ENCODE measurements around the gene SAMM50.
"Not testable (repeated sequence)": the region's sequence is repeated elsewhere in the genome, so short reads cannot be mapped to it uniquely, and the experiment has no call there.

Gene SAMM50

DNA sequence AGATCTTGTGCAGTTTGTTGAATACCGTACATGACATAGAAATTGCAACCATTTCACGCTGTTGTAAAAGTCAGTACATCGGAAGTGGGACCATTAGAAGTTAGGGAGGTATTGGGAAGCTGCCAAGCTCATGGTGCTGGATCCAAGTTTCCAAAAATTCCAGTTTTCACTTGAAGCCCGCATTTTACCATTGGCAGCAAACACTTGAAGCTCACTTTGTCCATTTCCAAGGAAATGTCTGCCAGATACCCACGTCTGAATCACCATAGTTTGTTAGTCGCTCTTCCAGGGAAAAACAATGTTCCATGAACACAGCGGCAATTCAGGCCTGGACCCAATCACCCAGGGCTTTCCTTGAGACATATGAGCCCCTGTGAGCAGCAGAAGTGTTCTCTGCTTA, 46.3 kb downstream of the SAMM50 start:
- DNase-seq (ENCODE audit: low spot score): no peak

DNA sequence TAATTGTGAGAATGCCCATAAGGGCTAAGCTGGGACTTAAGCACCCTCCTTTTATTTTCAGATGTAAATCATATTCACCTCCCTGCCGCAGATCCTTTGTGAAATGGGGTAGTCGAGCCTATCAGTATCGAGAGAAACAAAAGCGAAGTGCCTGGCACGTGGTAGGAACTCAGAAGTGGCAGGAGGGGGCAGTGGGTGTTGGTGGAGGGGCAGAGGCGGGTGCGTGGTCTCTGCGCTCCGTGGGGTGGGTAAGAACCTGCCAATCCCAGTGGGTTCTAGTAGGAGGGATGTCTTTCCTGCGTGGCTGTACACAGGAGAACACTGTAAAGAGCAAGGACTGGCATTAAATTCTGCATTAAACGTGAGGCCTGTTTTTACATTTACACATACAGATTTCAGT, 47.1 kb downstream of the SAMM50 start:
- no peak for DNase-seq (ENCODE audit: low spot score)

DNA sequence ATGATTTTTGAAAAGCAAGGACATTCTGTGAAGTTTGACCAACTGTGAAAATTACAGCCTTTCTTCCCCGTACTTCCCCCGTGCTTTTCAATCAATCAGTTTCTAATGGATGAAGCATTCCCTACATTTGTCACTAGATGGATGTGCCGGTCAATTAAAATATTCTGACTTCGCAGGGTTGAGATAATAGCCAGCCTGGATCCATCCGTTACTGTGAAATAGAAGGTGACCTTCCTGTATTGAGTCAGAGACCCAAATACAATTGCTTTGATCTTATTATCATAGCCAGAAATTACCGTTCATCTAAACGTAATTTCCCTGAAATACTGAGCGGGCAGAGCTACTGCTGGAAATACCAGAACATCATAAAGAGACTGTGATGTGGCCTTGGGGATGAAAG, 47.8 kb downstream of the SAMM50 start:
- no peak for DNase-seq (ENCODE audit: low spot score)

DNA sequence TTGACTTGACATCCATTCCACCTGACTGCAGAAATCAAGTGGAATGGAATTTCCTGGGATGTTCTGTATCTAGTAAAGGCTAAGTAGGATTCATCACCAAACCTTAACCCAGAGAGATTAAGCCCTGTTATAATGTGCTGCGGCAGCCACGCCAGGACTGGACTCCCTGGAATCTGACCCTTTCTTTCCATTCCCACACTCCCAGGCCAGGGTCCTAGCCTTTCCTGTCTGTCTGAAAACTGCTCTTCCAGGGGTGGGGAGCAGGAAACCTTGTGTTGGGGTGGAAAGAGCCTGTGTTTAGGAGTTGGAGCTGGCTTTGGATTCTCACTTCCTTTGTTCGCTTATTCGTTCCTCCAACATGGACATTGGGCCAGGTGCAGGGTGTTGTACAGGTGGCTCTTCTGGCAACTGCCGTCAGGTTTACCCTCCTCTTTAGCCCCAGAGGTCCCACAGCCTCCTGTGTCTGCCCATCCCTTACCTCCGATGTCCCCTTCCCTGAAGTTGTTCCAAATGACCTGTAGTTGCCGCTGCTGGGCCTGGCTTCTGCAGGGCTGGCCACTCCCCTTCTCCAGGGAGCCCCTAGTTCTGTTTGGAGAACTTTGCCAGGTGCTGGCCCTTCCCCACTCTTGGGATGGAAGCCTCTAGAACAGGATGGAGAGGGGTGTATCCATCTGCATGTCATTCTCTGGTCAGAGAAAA, 48.3 kb downstream of the SAMM50 start:
- DNase-seq (ENCODE audit: low spot score): no peak

DNA sequence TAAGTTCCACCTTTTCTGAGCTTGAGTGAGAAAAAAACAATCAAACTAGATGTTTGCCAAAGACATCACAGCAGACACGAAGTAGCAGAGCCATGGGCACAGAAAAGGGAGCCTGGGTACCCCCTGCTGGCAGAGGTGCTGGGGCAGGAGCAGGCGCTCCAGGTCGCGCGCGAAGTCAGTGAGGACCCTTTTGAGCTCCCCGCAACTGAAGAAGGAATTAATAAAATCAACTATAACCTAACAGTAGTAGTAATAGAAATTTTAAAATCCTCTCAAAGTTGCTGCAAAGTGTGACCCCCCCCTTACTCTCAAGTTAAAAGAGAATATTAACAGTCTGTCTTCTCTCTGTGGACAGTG, 48.8 kb downstream of the SAMM50 start:
- DNase-seq (ENCODE audit: low spot score): no peak

DNA sequence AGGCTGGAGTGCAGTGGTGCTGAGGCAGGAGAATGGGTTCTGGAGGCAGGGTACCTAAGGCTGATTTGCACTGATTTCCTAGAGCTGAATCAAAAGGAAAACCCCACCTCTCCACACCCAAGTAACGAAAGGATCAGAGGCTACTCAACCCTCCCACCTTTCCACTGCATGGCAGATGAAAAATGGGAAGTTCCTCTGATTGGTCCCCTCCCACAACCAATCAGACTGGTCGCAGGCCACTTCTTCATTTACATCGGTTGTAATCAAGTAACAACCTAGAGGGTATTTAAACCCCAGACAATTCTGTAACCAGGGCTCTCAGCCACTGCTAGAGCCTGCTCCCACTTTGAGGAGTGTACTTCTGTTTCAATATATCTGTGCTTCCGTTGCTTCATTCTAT, 50.3 kb downstream of the SAMM50 start:
- DNase-seq (ENCODE audit: low spot score): no peak

DNA sequence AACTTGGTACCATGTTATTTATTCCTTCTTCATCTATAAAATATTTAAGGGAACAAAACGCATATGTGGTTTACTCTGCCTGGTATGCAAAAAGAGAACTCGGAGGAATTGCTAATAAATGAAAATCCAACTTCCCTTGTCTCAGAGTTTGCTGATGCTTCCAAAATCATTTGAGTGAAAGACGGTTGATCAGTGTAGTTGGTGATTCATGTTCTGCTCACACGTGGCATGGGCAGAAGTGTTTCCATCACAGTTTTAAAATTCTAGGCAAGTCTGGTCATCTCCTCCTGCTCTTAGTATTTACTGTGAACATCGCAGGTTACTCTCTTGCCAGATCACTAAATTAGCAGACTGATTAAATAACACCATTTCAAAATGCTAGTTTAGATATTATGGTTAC, 56.9 kb downstream of the SAMM50 start:
- DNase-seq (ENCODE audit: low spot score): no peak

- DNase-seq (ENCODE audit: low spot score): no peak
These were observed 57.3 kb downstream of the SAMM50 start for GRCh38 chr22:44012591-44012990.

DNA sequence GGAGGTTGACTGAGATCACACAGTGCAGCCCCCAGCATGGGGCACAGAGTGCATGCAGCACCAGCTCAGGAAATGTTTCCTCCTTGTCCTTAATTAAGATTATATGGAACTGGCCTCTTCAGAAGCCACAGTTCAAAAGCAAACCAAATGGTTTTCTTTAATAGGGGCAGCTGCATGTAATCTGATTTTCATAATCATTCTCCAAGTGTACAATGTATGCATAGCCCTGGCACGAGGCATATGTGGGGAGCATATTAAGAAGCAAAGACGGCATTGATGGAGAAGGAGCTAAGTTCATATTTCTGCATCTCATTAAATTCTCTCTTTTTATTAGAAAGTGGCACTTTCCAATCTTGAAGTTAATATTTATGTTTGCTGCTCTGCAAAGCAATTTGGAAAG, 59.0 kb downstream of the SAMM50 start:
- DNase-seq (ENCODE audit: low spot score): no peak

GRCh38 chr22:44016586-44016985, 61.3 kb downstream of the SAMM50 start:
- DNase-seq (ENCODE audit: low spot score): not testable (repeated sequence)

DNA sequence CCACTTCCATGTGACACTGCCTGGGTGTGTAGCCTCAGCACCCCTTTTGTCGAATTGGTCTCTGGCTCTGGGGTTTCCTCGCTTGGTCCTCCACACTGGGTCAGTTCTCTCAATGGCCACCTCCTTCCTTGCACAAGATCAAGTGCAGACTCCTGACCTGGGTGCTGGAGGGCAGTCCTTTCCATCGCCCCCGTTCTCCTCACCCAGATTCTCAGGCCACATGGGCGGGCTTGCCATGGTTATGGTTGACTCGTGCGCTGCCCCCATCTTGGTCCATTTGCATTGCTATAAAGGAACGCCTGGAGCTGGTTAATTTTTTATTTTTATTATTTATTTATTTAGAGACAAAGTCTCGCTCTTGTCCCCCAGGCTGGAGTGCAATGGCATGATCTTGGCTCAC, 63.4 kb downstream of the SAMM50 start:
- DNase-seq (ENCODE audit: low spot score): no peak

DNA sequence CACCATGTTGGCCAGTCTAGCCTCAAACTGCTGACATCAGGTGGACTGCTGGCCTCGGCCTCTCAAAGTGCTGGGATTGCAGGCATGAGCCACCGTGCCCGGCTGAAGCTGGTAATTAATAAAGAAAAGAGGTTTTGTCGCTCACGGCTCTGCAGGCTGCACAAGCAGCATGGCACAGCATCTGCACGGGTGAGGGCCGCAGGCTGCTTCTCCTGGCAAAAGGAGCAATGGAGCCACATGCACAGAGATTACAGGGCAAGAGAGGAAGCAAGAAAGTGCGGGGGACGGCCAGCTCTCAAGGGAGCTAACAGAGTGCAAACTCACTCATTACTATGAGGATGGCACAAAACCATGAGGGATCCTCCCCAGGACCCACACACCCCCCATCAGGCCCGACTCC, 64.2 kb downstream of the SAMM50 start:
- no peak for DNase-seq (ENCODE audit: low spot score)

DNA sequence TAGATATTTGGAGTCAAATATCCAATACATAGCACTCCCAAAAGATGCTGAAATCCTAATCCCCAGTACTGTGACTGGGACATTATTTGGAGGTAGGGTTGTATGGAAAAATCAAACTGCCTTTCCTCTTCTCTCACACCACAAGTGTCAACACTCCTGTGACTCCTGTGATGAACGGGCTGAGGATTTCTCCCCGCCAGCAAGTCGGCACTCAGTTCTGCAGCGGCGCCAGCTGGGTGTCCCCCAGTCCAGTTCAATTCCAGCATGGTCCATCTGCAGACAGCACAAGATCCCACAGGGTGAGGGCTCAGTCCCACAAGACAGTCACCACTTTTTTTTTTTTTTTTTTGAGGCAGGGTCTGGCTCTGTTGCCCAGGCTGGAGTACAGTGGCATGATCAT, 64.6 kb downstream of the SAMM50 start:
- no peak for DNase-seq (ENCODE audit: low spot score)

- DNase-seq (ENCODE audit: low spot score): no peak
These were observed 65.7 kb downstream of the SAMM50 start for GRCh38 chr22:44020981-44021380.

GRCh38 chr22:44023404-44024287, 68.4 kb downstream of the SAMM50 start:
- DNase-seq (ENCODE audit: low spot score): peak; percentile 13

DNA sequence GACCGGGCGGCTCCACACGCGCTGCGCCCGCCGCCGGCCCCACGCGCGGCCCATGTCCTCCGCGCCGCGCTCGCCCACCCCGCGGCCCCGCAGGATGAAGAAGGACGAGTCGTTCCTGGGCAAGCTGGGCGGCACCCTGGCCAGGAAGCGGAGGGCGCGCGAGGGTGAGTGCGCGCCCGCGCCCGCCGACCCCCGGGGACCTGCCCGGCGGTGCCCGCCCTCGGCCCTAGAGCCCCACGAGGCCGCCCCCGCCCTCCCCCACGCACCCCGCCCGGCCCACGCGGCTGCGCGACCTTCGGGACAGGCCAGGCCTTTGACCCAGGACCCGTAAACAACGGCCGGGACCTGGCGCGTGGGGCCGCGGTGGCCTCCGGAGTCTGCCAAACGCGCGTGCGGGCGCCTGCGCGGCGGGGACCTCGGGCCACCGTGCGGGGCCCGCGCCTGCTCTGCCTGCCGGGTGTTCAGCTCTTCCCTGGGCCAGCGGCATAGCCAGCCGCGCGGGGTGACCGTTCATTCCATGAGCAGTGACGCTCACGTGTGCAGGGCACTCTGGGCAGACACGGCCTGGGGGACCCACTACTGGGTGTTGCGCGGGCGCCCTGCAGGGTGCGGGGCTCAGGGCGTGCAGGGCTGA, 69.2 kb downstream of the SAMM50 start, which contains the start of gene PARVB:
TSS of gene PARVB (plus strand) at position 15 of the 634 bp plus-strand sequence. CDS start at position 53, 38 bp downstream.
- no peak for DNase-seq (ENCODE audit: low spot score)

GRCh38 chr22:44025171-44026065, 70.2 kb downstream of the SAMM50 start:
- DNase-seq (ENCODE audit: low spot score): no peak

DNA sequence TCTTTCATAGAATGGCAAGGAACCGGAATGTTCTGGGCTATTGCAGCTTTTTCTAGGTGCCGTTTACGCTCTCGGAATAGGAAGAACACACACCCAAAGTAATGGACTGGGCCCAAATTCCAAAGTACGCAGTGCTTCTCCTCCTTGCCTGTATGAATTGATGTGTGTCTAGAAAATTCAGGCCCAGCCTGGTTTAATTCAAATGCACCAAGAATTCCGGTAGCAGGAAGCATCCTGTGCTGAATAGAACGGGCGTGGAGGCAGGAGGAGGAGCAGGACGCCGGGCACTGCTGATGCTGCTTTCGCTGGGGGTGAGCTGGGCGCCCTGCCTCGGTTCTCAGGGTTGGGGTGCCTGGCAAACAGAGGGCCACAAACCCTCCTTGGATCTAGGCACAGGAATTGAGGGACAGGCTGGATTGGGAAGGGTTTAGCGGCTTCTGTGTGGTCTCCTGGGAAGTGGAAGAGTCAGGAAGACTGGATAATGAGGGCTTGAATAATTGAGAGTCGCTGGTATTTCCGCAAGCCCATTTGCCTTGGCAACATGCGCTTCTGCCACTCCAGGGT, 70.9 kb downstream of the SAMM50 start:
- no peak for DNase-seq (ENCODE audit: low spot score)

DNA sequence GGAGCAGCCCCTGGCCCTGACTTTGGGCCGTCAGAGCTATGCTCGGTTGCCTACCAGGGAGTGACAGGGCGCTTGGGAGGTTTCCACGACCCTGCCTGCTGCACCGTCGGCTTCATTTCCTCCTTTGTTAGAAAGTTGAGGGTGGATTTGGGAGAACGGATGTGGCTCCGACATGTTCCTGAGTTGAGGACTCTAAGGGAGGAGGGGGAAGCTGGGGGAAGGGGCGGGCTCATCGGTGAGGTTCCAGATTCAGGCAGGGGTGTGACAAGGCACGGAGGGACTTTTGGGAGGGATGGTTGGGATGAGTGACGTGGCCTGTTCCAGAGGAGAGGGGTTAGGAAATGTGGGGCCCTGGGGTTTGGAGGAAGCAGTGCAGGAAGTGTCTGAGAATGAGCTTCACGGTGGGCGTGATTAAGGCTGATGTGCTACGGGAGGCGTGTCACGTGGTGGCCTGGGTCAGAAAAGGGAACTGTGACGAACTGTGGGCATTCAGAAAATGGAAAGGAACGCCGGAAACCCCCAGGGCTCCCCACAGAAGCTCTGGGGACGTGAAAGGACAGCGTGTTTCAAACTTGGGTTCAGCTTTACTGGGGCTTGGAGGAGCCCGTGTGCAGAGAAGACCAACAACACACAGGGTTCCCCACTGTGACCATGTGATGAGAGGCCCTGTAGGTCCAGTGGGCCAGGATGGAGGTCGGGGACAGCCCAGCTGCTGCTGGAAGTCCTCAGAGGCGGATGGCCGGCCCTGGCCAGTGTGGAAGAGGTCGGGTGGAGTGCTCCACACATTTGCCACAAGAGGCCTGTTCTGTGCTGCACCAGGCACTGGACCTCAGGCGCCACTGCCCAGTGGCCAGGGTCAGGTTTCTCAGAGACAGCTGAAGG, 71.6 kb downstream of the SAMM50 start:
- peak; percentile 73 for DNase-seq (ENCODE audit: low spot score)

DNA sequence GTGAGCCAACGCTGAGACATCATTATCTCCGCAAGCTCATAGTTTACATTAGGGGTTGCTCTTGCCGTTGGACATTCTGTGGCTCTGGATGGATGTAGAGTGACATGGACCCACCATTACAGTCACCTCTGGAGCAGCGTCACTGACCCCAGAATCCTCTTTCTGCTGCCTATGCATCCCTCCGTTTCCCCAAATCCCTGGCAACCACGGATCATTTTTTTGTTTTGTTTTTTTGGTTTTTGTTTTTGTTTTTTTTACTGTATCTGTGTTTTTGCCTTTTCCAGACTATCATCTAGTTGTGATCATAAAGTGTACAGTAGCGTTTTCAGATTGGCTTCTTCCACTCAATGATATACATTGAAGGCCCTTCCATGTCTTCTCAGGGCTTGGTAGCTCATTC, 72.8 kb downstream of the SAMM50 start:
- no peak for DNase-seq (ENCODE audit: low spot score)

- DNase-seq (ENCODE audit: low spot score): no peak
These were observed 73.8 kb downstream of the SAMM50 start for GRCh38 chr22:44029069-44029468.

All from CD4-positive, alpha-beta T cell treated with Interleukin-15 for 4 hours (primary cell).